Epithelial cell of proximal tubule (primary cell): ENCODE results near the gene HTRA3. TPM values are rescaled to one million over a fixed set of nuclear protein-coding genes. Genes with fewer than 3 reads are reported as not detected.

Experiments
- DNase-seq: peaks from one replicate; pipeline ENCODE4 v3.0.0-alpha.2; 2011; ENCODE audit warnings: low read depth
- H3K4me3 ChIP-seq: 2 replicates; pipeline ENCODE4 v1.5.1; 2011; ENCODE audit warnings: low read depth, mild to moderate bottlenecking, low read length
- total RNA-seq: library from RNA; depleted of rRNA; stranded (reverse); fragments of >200 nt; gene quantifications from 2 replicates; pipeline ENCODE4 v1.2.3, GENCODE V29; 2015
- TF ChIP-seq, protein P1 (sequence below): conservative IDR thresholded peaks from 2 replicates; pipeline ENCODE4 v1.5.1; 2012; ENCODE audit warnings: low read depth, mild to moderate bottlenecking, low read length

The HTRA3 gene
- total RNA-seq, 1 donor from 2014 or later, result 1.2 TPM

DNA sequence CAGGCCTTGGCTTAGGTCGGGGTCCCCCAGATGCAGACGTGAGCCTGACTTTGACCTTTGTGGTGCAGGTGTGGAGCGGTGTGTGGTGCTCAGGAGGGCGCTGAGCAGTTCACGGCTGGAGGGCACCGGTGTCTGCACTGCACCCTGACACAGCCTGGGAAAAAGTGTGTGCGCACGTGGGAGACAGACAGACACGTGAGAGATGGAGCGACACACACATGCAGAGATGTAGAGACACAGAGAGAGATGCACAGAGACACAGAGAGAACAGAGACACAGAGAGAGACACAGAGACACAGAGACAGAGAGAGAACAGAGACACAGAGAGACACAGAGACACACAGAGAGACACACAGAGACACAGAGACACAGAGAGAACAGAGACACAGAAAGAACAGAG is 6.2 kb upstream of the HTRA3 start:
- TF ChIP-seq, protein P1, sequence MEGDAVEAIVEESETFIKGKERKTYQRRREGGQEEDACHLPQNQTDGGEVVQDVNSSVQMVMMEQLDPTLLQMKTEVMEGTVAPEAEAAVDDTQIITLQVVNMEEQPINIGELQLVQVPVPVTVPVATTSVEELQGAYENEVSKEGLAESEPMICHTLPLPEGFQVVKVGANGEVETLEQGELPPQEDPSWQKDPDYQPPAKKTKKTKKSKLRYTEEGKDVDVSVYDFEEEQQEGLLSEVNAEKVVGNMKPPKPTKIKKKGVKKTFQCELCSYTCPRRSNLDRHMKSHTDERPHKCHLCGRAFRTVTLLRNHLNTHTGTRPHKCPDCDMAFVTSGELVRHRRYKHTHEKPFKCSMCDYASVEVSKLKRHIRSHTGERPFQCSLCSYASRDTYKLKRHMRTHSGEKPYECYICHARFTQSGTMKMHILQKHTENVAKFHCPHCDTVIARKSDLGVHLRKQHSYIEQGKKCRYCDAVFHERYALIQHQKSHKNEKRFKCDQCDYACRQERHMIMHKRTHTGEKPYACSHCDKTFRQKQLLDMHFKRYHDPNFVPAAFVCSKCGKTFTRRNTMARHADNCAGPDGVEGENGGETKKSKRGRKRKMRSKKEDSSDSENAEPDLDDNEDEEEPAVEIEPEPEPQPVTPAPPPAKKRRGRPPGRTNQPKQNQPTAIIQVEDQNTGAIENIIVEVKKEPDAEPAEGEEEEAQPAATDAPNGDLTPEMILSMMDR, result no peak
- H3K4me3 ChIP-seq, result no peak overlapping the region
- DNase-seq, result no peak

DNA sequence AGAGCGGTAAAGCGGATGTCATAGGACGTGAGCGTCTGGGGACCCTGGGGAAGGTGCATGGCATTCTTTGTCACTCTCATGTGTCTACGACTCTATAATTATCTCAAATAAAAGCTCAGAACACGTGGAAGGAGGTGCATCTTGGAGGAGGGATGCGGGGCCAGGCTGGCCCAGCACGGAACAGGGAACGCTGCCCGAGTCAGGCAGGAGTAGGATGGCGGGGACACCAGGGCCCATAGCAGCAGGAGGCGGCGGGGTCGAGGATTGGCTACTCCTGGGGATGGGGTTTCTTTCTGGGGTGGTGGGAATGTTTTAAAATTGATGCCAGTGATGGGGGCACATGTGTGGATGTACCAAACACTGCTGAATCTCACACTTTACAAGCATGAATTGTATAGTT is 5.4 kb upstream of the HTRA3 start:
- no peak for DNase-seq
- TF ChIP-seq, protein P1, result no peak
- no peak overlapping the region for H3K4me3 ChIP-seq

DNA sequence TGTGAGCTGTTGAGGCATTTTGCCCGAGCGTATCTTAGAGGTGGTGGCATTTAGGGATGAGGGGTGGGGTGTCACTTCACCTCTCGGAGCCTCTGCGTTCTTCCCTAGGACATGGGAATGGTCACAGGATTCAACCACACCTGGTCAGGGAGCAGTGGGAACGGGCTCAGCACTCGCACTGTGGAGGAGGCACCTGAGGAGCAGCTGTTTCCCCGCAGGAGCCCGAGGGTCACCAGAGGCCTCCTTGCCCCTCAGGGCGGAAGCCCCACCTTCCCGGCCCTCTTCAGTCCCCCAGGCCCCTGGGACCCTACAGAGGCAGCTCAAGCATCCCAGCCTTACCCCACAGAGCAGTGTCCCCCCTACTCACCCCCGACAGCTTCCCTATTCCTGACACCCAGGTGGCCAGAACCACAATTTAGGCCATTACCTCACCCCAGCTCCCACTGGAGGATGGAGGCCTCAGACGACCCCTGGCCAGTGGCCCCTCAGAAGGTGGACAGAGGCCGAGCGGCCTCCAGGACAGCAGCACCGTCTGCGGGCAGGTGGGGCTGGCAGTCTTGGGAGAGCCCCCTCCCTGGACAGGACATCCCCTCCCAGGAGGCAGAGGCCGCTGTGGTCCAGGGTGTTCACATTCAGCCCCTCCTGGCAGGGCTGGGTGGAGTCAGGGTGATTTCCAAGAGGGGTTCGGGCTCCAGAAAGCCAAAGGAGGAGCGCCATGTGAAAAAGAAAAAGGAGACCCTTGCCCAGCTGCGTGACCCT is 4.2 kb upstream of the HTRA3 start:
- DNase-seq, result no peak
- TF ChIP-seq, protein P1, result no peak
- H3K4me3 ChIP-seq, result no peak overlapping the region

DNA sequence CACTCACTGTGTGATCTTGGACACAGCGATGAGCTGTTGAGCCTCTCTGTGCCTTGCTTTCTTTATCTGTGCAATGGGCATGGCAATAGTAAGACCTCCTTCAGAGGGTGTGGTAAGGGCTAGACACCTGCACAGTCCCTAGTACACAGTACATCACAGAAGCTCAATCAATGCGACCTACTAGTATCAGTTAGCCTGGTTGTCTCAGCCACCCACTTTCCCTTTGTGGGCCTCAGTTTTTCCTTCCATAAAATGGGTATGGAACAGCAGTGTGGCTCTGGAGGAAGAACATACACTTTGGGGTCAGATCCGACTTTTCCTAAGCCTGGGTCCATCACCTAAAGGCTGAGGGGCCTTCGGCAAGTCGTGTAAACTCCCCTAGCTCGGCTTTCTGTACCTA is 3.5 kb upstream of the HTRA3 start:
- TF ChIP-seq, protein P1, result no peak
- H3K4me3 ChIP-seq, result no peak overlapping the region
- DNase-seq, result no peak

DNA sequence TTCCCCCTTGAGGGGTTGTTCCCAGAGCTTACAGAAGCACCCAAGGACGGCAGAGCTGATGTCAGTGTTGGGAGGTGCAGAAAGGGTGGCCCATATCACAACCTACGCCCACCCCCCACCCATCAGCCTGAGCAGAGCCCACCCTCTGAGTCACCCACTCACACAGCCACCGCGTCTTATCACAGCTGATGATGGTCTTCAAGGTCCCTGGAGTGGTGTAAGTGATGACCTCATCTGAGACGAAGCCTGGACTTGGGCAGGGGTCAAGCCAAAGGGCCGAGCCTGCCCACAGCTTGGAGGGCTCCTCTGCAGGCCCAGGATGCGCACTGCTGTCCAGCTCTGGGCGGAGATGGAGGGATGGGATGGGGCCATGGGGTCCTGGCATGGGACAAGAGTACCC is 3.0 kb upstream of the HTRA3 start:
- no peak overlapping the region for H3K4me3 ChIP-seq
- TF ChIP-seq, protein P1, result no peak
- no peak for DNase-seq

DNA sequence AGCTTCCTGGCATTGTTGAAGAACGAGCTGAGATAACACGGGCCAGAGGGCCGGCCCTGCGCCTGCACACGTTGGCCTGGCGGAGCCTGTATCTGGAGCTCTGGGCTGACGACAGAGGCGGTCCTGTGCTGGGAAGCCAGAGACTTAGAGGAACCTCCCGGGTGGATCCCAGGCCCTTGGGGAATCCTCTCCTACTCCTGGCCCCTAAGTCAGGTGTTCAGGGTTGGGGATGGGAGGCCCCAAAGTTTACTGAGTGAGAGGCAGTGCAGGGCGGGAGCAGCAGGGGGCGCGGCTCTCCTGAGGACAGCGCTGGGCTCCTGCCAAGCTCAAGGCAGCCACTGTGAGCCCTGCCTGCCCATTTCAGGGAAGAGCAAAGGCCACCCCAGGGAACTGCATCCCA is 2.5 kb upstream of the HTRA3 start:
- TF ChIP-seq, protein P1, result peak; percentile 75
- H3K4me3 ChIP-seq, result no peak overlapping the region
- no peak for DNase-seq

DNA sequence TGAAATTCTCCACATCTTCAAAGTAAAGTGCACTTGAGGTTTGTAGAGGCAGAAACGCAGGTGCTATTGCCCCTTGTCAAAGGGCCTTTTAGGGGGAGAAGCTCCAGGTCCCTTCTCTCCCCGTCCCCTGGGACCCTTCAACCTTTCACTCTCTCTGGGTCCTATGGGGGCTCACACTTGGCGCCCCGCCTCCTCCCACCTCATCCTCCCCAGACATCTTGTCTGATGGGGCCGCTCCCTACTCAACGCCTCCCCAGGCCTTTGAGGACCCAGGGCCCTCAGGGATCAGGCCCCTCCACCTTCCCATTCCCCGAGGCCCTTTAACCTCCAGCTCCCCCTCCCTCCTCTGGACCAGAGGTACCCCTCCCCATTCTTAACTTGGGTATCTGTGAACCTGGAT is 1.3 kb upstream of the HTRA3 start:
- TF ChIP-seq, protein P1, result no peak
- no peak for DNase-seq
- no peak overlapping the region for H3K4me3 ChIP-seq
